ENCODE data around the gene ZPBP.

Gene ZPBP

GRCh38 chr7:50088463-50089129 is 4.5 kb downstream of the ZPBP start:
- no peak for TF ChIP-seq CTCF (IDR thresholded peaks at IDR 0.05; ENCODE audit: low read depth, low read length, missing control alignments)
- no peak overlapping the region for H3K4me3 ChIP-seq (ENCODE audit: low read depth, low read length)
- DNase-seq (ENCODE audit: low read depth): no peak

- no peak overlapping the region for H3K4me3 ChIP-seq (ENCODE audit: low read depth, low read length)
- DNase-seq (ENCODE audit: low read depth): no peak
- TF ChIP-seq CTCF (IDR thresholded peaks at IDR 0.05; ENCODE audit: low read depth, low read length, missing control alignments): no peak
Observed at GRCh38 chr7:50085344-50085743, 7.7 kb downstream of the ZPBP start.

- DNase-seq (ENCODE audit: low read depth): no peak
- no peak for TF ChIP-seq CTCF (IDR thresholded peaks at IDR 0.05; ENCODE audit: low read depth, low read length, missing control alignments)
Observed at GRCh38 chr7:50073093-50073492, 20.0 kb downstream of the ZPBP start.

GRCh38 chr7:50069613-50070012 is 23.4 kb downstream of the ZPBP start:
- H3K4me3 ChIP-seq (ENCODE audit: low read depth, low read length): peak overlapping the region; percentile 11
- no peak for DNase-seq (ENCODE audit: low read depth)

More at GRCh38 chr7:50073093-50073492, 20.0 kb downstream of the ZPBP start:
- H3K4me3 ChIP-seq (ENCODE audit: low read depth, low read length): no peak overlapping the region

GRCh38 chr7:50068850-50069551 is 24.0 kb downstream of the ZPBP start:
- TF ChIP-seq CTCF (IDR thresholded peaks at IDR 0.05; ENCODE audit: low read depth, low read length, missing control alignments): no peak
- no peak for DNase-seq (ENCODE audit: low read depth)
- H3K4me3 ChIP-seq (ENCODE audit: low read depth, low read length): peak overlapping the region; percentile 11

More at GRCh38 chr7:50069613-50070012, 23.4 kb downstream of the ZPBP start:
- TF ChIP-seq CTCF (IDR thresholded peaks at IDR 0.05; ENCODE audit: low read depth, low read length, missing control alignments): no peak

GRCh38 chr7:50068026-50068425 is 25.0 kb downstream of the ZPBP start:
- DNase-seq (ENCODE audit: low read depth): no peak
- TF ChIP-seq CTCF (IDR thresholded peaks at IDR 0.05; ENCODE audit: low read depth, low read length, missing control alignments): peak; percentile 51
- no peak overlapping the region for H3K4me3 ChIP-seq (ENCODE audit: low read depth, low read length)

Data from GM12864 (cell line).